Measurements from ENCODE around the gene TGDS.

The TGDS gene

GRCh38 chr13:94601446-94602431 lies 5.8 kb upstream of the TGDS start, which contains the start of gene GPR180:
Gene GPR180, plus strand, starts transcription at chr13:94601857. Its CDS starts 71 bp downstream, at chr13:94601928.
- peak; percentile 95 for DNase-seq (ENCODE audit: low spot score)

GRCh38 chr13:94599877-94600276 lies 3.9 kb upstream of the TGDS start:
- DNase-seq (ENCODE audit: low spot score) = no peak

GRCh38 chr13:94598281-94598680 lies 2.3 kb upstream of the TGDS start:
- DNase-seq (ENCODE audit: low spot score) = no peak

GRCh38 chr13:94596575-94596971 lies 621 bp upstream of the TGDS start:
- DNase-seq (ENCODE audit: low spot score) = peak; percentile 45

GRCh38 chr13:94595001-94595949 lies 677 bp downstream of the TGDS start:
- peak; percentile 53 for DNase-seq (ENCODE audit: low spot score)

- DNase-seq (ENCODE audit: low spot score) = no peak
These were observed 5.2 kb downstream of the TGDS start for GRCh38 chr13:94590744-94591143.

GRCh38 chr13:94588541-94588940 lies 7.4 kb downstream of the TGDS start:
- DNase-seq (ENCODE audit: low spot score) = no peak

- no peak for DNase-seq (ENCODE audit: low spot score)
These were observed 9.6 kb downstream of the TGDS start for GRCh38 chr13:94586371-94586770.

- no peak for DNase-seq (ENCODE audit: low spot score)
These were observed 10.3 kb downstream of the TGDS start for GRCh38 chr13:94585543-94586101.

- no peak for DNase-seq (ENCODE audit: low spot score)
These were observed 12.0 kb downstream of the TGDS start for GRCh38 chr13:94583926-94584325.

- no peak for DNase-seq (ENCODE audit: low spot score)
These were observed 16.9 kb downstream of the TGDS start for GRCh38 chr13:94579063-94579462.

- DNase-seq (ENCODE audit: low spot score) = no peak
These were observed 26.3 kb downstream of the TGDS start for GRCh38 chr13:94569615-94570014.

GRCh38 chr13:94568443-94568842 lies 27.5 kb downstream of the TGDS start:
- no peak for DNase-seq (ENCODE audit: low spot score)

- no peak for DNase-seq (ENCODE audit: low spot score)
These were observed 28.4 kb downstream of the TGDS start for GRCh38 chr13:94567581-94567980.

GRCh38 chr13:94561126-94561525 lies 34.8 kb downstream of the TGDS start:
- DNase-seq (ENCODE audit: low spot score) = no peak

- DNase-seq (ENCODE audit: low spot score) = no peak
These were observed 35.8 kb downstream of the TGDS start for GRCh38 chr13:94560116-94560515.

GRCh38 chr13:94559222-94559795 lies 36.6 kb downstream of the TGDS start:
- DNase-seq (ENCODE audit: low spot score) = no peak

GRCh38 chr13:94558716-94559115 lies 37.2 kb downstream of the TGDS start:
- DNase-seq (ENCODE audit: low spot score) = no peak

- no peak for DNase-seq (ENCODE audit: low spot score)
These were observed 38.2 kb downstream of the TGDS start for GRCh38 chr13:94557684-94558235.

GRCh38 chr13:94556621-94557020 lies 39.3 kb downstream of the TGDS start:
- DNase-seq (ENCODE audit: low spot score) = no peak

GRCh38 chr13:94556041-94556440 lies 39.9 kb downstream of the TGDS start:
- no peak for DNase-seq (ENCODE audit: low spot score)

GRCh38 chr13:94553766-94554165 lies 42.2 kb downstream of the TGDS start:
- DNase-seq (ENCODE audit: low spot score) = no peak

Data from ecto neural progenitor cell (in vitro differentiated cells).